Bronchial epithelial cell (primary cell): ENCODE results near the gene SURF6. TPM values are rescaled to one million over a fixed set of nuclear protein-coding genes. Genes with fewer than 3 reads are reported as not detected.

Experiments
- DNase-seq: peaks from one replicate; pipeline ENCODE4 v3.0.0-alpha.2; 2010; ENCODE audit warnings: low read depth
- FAIRE-seq: peaks from 2 replicates; lab custom pipeline; 2011; peaks lifted over from hg19 to GRCh38; lab: Jason Lieb, UNC
- H3K27me3 ChIP-seq: 2 replicates; pipeline ENCODE4 v1.5.1; 2011; ENCODE audit warnings: low read length; ENCODE audit not compliant: control insufficient read depth, insufficient read depth
- H3K36me3 ChIP-seq: 2 replicates; pipeline ENCODE4 v1.5.1; 2011; ENCODE audit warnings: low read length; ENCODE audit not compliant: control insufficient read depth, insufficient read depth
- H3K4me3 ChIP-seq: 2 replicates; pipeline ENCODE4 v1.5.1; 2011; ENCODE audit warnings: mild to moderate bottlenecking, low read depth, low read length, control low read depth
- total RNA-seq: library from RNA; depleted of rRNA; stranded (reverse); fragments of >200 nt; gene quantifications from 2 replicates; pipeline ENCODE4 v1.2.1, GENCODE V29; 2014
- TF ChIP-seq, protein P1 (sequence below): IDR thresholded peaks from 2 replicates; pipeline ENCODE4 v1.5.1; 2011; ENCODE audit warnings: mild to moderate bottlenecking, moderate library complexity, low read length, control low read depth, inconsistent platforms; ENCODE audit not compliant: insufficient read depth, severe bottlenecking

SURF6 gene
- total RNA-seq, 1 donor from 2014 or later, result 9.0 TPM

DNA sequence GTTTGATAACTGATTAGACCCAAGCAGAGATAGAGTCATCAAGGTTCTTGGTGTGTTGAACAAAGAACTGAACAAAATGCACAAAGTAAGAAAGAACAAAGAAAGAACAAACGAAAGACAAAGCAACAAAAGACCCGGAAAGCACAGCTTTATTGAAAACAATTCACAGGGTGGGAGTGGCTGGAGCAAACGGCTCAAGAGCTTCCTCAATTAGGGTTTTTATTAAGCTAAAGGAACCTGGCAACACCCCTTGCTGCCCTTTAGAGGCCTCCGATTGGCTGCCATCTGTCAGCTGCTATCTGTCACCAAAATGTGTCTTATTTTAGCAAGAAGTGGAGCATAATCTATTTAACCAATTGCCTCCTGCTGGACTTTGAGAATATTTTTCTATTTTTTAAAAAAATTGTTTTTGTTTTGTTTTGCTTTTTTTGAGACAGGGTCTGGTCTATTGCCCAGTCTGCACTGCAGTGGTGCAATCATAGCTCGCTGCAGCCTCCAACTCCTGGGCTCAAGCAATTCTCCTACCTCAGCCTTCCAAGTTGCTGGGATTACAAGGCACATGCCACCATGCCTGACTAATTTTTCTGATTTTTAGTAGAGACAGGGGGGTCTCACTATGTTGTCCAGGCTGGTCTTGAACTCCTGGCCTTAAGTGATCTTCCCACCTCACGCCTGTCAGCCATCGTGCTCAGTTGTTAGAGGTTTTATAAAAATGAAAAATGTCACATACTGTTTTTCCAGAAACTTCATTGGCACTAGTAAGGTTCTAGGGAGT lies 53.3 kb downstream of the SURF6 start:
- Histone ChIP-seq H3K36me3 (no peaks in the 10 kb centered on the region), H3K4me3 (no peak overlapping the region), H3K27me3 (peaks cover 10% of the 10 kb centered on the region)
- FAIRE-seq, result no peak
- no peak for DNase-seq
- TF ChIP-seq, protein P1, sequence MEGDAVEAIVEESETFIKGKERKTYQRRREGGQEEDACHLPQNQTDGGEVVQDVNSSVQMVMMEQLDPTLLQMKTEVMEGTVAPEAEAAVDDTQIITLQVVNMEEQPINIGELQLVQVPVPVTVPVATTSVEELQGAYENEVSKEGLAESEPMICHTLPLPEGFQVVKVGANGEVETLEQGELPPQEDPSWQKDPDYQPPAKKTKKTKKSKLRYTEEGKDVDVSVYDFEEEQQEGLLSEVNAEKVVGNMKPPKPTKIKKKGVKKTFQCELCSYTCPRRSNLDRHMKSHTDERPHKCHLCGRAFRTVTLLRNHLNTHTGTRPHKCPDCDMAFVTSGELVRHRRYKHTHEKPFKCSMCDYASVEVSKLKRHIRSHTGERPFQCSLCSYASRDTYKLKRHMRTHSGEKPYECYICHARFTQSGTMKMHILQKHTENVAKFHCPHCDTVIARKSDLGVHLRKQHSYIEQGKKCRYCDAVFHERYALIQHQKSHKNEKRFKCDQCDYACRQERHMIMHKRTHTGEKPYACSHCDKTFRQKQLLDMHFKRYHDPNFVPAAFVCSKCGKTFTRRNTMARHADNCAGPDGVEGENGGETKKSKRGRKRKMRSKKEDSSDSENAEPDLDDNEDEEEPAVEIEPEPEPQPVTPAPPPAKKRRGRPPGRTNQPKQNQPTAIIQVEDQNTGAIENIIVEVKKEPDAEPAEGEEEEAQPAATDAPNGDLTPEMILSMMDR, result no peak

DNA sequence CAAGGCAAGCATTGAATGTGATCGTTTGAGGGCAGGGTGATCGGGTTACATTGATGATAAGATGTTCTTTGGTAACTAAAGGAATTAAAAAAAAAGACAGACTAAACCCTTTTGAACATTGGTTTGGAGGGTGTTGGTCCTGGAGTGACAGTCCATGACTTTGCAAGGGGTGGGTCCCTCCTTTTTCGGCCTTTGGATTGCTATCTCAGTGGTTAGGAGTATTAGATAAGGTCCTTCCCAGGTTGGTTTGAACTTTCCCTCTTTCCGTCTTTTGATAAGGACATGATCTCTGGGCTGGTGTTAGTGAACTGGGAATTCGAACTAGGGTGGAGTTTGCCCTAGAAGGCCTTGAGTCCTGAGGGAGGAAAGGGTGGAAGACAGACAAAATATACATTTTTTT lies 55.6 kb downstream of the SURF6 start:
- Histone ChIP-seq H3K4me3 (no peak overlapping the region), H3K36me3 (no peaks in the 10 kb centered on the region), H3K27me3 (peaks cover 15% of the 10 kb centered on the region)
- FAIRE-seq (no peak), DNase-seq (no peak)
- TF ChIP-seq, protein P1, result no peak

Other genes with a start within 250 kb of the SURF6 start
- gene RALGDS, start 214.9 kb downstream of the SURF6 start, total RNA-seq, result 18.7 and 21.1 TPM in 2 replicates
- gene GBGT1, start 172.3 kb downstream of the SURF6 start, total RNA-seq, result 1.0 and 1.1 TPM in 2 replicates
- not detected in 2 replicates for gene OBP2B, start 126.9 kb downstream of the SURF6 start, total RNA-seq
- 1.8 and 1.9 TPM in 2 replicates for gene ABO, start 61.0 kb downstream of the SURF6 start, total RNA-seq
- 17.5 and 21.3 TPM in 2 replicates for gene MED22, start 11.9 kb upstream of the SURF6 start, total RNA-seq
- gene RPL7A, start 12.0 kb upstream of the SURF6 start, total RNA-seq, result 2,200 and 3,023 TPM in 2 replicates
- gene SURF1, start 20.3 kb upstream of the SURF6 start, total RNA-seq, result 23.4 and 44.5 TPM in 2 replicates
- gene SURF2, start 20.4 kb upstream of the SURF6 start, total RNA-seq, result 46.6 and 51.3 TPM in 2 replicates
- gene SURF4, start 39.9 kb upstream of the SURF6 start, total RNA-seq, result 269 and 295 TPM in 2 replicates
- under 0.01 and 0.38 TPM in 2 replicates for gene STKLD1, start 40.2 kb upstream of the SURF6 start, total RNA-seq
- 13.7 and 15.5 TPM in 2 replicates for gene REXO4, start 81.8 kb upstream of the SURF6 start, total RNA-seq
- gene ADAMTS13, start 86.2 kb upstream of the SURF6 start, total RNA-seq, result 0.53 and 1.0 TPM in 2 replicates
- gene CACFD1, start 123.8 kb upstream of the SURF6 start, total RNA-seq, result 5.5 and 9.2 TPM in 2 replicates
- 2.6 and 2.9 TPM in 2 replicates for gene SLC2A6, start 142.9 kb upstream of the SURF6 start, total RNA-seq
- not detected in 2 replicates for gene MYMK, start 188.8 kb upstream of the SURF6 start, total RNA-seq
- not detected in 2 replicates for gene ADAMTSL2, start 198.5 kb upstream of the SURF6 start, total RNA-seq